ENCODE results near the gene SLC6A15. TPM values are rescaled to one million over a fixed set of nuclear protein-coding genes. Genes with fewer than 3 reads are reported as not detected.

Gene SLC6A15
- total RNA-seq, 1 donor: not detected

Small RNA genes within 50 kb of the gene (small RNA-seq; reads per million reads assigned to genes)
- gene AC128657.1: not detected

Other genes starting within 250 kb of the SLC6A15 start
- not detected in 2 replicates for gene TSPAN19, start 123.5 kb upstream of the SLC6A15 start, total RNA-seq
- gene LRRIQ1, start 123.6 kb upstream of the SLC6A15 start, total RNA-seq: under 0.01 TPM in 1 of 2 replicates, not detected in the other

Data from osteoblast (primary cell).